Measurements from ENCODE around the gene PALM3.

Gene PALM3

GRCh38 chr19:14061751-14062557 lies at the start of gene PALM3:
Gene PALM3, minus strand, starts transcription at chr19:14062076. Its CDS starts 96 bp downstream, at chr19:14061980.
- no peak for DNase-seq

- no peak for DNase-seq
Measured at GRCh38 chr19:14111486-14111885, 49.6 kb upstream of the PALM3 start.

GRCh38 chr19:14110650-14111049 lies 48.8 kb upstream of the PALM3 start:
- DNase-seq: no peak

- DNase-seq: no peak
Measured at GRCh38 chr19:14107581-14108461, 45.9 kb upstream of the PALM3 start.

GRCh38 chr19:14106840-14107239 lies 45.0 kb upstream of the PALM3 start:
- no peak for DNase-seq

- DNase-seq: no peak
Measured at GRCh38 chr19:14105680-14106079, 43.8 kb upstream of the PALM3 start.

GRCh38 chr19:14103310-14103709 lies 41.4 kb upstream of the PALM3 start:
- no peak for DNase-seq

GRCh38 chr19:14102756-14103155 lies 40.9 kb upstream of the PALM3 start:
- DNase-seq: no peak

GRCh38 chr19:14102102-14102696 lies 40.3 kb upstream of the PALM3 start:
- no peak for DNase-seq

GRCh38 chr19:14101003-14101545 lies 39.2 kb upstream of the PALM3 start:
- DNase-seq: no peak

- DNase-seq: no peak
Measured at GRCh38 chr19:14097532-14098151, 35.8 kb upstream of the PALM3 start.

GRCh38 chr19:14096272-14096992 lies 34.6 kb upstream of the PALM3 start:
- no peak for DNase-seq

- DNase-seq: no peak
Measured at GRCh38 chr19:14094854-14095253, 33.0 kb upstream of the PALM3 start.

GRCh38 chr19:14093117-14093823 lies 31.4 kb upstream of the PALM3 start:
- DNase-seq: no peak

- DNase-seq: no peak
Measured at GRCh38 chr19:14091813-14092462, 30.1 kb upstream of the PALM3 start.

- peak; percentile 77 to 82 for DNase-seq
Measured at GRCh38 chr19:14091081-14091812, 29.4 kb upstream of the PALM3 start.

GRCh38 chr19:14090509-14091080 lies 28.7 kb upstream of the PALM3 start, which contains the start of gene SAMD1:
Gene SAMD1, minus strand, starts transcription at chr19:14090751.
- peak; percentile 82 to 83 for DNase-seq

GRCh38 chr19:14089662-14090508 lies 28.0 kb upstream of the PALM3 start:
- peak; percentile 49 to 61 for DNase-seq

GRCh38 chr19:14089412-14089661 lies 27.5 kb upstream of the PALM3 start:
- peak in 1 of 2 experiments; percentile 27 for DNase-seq
